GM21381 (cell line): Measurements from ENCODE around the gene MAF.

Source experiments
- ATAC-seq: cut with Tn5 transposase; IDR thresholded peaks from one replicate; pipeline ENCODE4 v1.9.1; 2021; ENCODE audit warnings: mild to moderate bottlenecking, moderate library complexity; ENCODE audit not compliant: unreplicated experiment

MAF gene

GRCh38 chr16:79600638-79601091, at the start of gene MAF:
TSS of gene MAF (minus strand) at chr16:79600737. CDS start at chr16:79599902, 835 bp downstream.
- ATAC-seq = no peak

- no peak for ATAC-seq
These were observed 48.3 kb upstream of the MAF start for GRCh38 chr16:79648826-79649225.

DNA sequence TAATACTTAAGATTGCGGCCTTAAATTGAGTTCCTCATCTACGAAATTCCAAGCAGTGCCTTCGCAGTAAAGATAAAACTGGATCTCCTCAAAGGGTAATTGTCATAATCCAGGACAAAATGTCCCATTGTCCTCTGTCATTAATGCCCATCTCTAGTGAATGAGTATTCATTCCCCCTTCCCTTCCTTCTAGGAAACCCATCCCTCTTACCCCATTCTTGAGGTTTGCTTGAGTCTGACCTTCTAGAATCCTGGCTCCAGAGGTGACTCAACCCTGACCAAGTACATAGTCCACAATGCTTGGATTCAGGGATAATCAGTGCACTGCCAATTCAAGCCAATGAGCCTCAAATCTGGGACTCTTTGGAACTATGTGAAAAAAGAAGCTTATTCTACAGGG, 47.0 kb upstream of the MAF start:
- ATAC-seq = no peak

- ATAC-seq = no peak
These were observed 45.2 kb upstream of the MAF start for GRCh38 chr16:79645701-79646100.

DNA sequence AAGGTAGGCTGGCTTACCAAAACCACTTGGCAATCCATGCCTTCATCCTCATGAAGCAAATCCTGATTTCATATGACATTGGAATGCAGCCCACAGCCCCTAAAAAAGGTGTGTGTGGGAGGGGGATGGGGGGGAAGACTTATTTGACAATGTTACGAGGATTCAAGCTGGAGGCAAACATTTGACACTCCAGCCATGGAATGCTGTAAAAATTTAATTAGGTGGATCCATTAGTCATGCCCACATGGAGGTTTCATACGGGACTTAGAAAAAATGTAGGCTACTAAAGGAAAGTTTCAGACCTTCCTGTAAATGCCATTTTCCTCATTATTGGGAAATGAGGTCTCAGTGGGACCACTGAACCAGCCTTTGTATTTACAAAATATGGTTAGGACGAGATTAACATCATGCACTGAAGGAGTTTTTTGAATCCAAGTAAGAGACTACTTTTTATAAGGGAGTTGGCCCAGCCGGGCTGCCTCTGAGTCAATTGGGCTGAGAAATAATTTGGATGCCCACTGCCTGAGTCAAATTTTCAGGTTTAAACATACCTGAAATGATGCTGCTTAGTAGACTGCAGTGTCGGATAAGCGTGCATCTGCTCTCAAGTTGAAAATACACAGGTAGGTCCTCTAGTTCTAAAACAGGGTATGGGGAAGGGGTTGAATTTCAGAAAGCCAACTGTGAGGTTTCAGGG, 44.6 kb upstream of the MAF start:
- no peak for ATAC-seq

DNA sequence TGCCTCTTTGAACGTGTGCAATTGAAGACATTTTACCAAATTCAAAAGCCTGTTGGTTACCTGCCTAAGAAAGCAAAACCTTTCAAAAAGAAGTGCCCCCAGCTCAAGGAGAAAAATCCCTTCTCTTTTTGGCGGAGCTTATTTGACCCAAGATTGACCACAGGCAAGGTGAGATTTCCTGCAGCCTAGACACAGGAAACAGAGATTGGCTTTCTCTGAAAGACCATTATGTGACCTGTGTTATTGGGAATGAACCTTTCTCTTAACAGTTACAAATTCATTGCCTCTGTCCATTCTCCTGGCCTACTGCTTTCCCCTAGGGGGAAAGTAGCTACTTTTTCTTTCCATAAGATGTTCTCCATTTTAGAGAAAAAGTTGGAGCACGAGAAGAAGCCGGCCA, 42.1 kb upstream of the MAF start:
- ATAC-seq = no peak

DNA sequence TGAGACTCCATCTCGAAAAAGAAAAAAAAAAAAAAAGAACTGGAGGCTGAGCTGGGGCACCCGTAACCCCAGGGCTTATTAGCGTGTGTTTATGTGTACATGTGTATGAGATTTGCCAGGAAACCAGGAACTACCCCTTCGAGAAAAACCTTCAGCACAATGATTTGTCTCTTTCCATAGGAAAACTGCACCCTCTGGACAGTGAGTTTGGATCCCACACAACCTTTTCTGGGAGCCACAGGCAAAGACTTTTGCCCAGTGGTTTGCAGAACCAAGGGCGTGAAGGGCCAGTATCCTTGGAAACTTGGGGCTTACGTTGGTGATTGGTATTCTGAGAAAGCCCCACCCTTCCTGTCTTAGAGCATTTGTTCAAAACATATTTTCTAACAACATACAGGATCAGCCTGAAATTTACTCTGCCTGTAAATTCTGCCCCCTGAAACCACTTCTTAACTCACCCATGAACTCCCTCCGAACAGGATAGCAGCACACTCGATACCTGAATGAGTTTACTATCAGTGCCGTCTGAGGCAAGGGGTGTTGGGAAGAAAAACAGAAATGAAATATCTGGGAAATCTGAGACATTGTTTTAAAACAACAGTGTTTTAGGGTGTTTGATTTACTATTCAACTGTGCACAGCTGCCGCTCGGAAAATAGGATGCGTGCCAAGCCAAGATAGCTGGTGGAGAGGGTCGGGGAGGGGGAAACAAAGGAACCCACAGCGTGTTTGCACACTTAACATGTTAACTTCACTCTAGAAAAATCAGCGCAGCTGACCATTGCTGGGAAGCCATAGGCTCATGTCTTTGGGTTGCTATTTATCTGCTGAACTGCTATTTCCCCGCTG, 40.2 kb upstream of the MAF start:
- no peak for ATAC-seq

DNA sequence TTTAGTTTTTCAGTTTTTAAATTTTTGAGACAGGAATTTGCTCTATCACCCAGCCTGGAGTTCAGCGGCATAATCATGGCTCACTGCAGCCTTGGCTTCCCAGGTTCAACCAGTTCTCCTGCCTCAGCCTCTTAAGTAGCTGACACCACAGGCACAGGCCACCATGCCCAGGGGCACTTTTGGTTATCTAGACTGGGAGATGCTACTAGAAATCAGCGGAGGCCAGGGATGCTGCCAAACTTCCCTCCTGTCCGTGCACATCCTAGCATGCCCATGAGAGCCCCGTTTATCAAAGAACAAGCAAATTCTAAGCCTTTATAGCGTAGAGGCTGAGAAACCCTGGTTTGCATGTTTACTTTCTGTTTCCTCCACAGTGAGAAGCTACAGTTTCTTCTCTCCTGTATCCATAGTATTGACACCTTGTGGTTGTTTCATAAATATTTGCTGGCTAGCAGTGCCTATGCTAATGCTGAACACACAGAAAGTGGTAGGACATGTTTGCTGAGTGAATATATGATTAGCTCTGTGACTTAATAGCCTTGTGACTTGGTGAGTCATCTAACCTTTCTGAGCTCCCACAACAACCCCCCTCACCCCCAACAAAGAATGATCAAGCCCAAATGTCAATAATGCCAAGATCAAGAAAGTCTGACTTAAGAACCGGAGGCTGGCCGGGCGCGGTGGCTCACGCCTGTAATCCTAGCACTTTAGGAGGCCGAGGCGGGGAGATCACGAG, 39.2 kb upstream of the MAF start:
- no peak for ATAC-seq

DNA sequence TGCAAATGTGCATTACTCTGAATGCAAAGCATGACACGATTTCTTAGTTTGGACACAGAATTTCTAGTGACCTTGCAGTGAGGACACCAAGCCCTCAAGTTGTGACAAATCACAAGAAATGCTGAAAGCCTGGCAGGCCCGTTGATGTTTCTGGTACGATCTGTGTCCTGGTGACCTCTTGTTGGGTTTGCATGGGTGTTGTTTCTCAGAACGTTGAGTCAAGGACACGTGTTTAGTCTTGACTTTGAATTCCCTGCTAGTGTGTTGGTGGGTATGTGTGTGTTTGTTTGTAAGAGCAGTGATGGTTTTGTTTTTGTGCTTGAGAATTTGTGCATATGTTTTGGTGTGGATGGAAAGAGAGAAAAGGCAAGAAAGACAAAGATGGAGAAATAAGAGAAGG, 37.8 kb upstream of the MAF start:
- ATAC-seq = no peak

- ATAC-seq = no peak
These were observed 35.0 kb upstream of the MAF start for GRCh38 chr16:79635488-79635887.

GRCh38 chr16:79634298-79634697, 33.8 kb upstream of the MAF start:
- ATAC-seq = no peak

- ATAC-seq = no peak
These were observed 31.8 kb upstream of the MAF start for GRCh38 chr16:79632289-79632688.

GRCh38 chr16:79628988-79629387, 28.5 kb upstream of the MAF start:
- ATAC-seq = no peak

- peak; percentile 94 for ATAC-seq
These were observed 28.0 kb upstream of the MAF start for GRCh38 chr16:79628501-79628975.

GRCh38 chr16:79627092-79627491, 26.6 kb upstream of the MAF start:
- no peak for ATAC-seq

DNA sequence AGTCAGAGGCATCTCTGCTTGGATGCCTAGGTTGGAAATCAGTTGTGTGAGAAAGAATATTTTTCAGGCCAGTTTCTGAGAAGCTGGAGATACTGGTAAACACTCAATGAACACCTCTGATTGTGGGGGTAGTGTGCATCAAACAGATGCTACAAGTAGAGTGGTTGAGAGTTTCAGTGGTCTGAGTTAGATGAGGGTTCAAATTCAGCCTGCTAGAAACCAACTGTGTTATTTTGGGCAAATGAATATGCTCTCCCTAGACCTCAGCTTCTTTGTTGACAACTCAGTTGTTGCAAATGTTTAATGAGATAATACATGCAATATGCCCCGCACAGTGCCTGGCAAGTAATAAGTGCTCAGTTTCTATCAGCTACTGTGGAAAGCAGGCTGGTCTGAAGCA, 25.2 kb upstream of the MAF start:
- ATAC-seq = no peak

DNA sequence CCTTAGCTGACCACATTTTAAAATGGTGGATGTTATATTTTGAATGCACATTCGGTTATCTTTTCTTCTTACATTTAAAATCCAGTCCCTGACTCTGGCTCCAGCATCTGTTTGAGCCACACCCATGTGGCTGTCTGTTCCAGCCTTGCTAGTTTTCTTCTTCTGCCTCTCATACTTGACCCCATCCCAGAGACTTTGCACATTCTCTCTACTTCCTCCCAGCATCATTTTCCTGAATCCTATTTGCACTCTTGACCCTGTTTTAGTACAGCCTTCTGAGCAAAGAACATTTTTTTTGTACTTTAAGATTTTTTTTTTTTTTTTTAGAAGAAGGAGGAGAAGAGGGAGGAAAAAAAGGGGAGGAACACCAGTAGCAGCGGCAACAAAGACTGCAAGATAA, 23.3 kb upstream of the MAF start:
- no peak for ATAC-seq

DNA sequence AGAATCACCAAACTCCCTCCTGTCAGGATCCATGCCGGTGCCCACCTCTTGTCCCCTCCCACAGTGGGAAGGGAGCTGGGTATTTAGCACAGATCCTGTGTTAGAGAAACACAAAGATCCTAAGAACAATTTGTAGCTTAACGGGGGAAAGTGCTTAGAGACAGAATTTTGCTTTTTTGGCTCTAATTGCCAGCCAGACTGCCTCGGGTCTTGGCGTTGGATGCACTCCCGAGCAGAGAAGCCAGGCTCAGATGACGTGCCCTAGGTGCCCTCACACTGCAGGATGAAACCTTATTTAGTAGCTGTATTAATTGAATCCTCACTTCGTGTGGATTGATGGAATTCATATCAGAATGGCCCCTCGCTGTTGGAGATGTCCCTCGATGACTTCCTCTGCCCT, 22.5 kb upstream of the MAF start:
- ATAC-seq = no peak

GRCh38 chr16:79621027-79621426, 20.5 kb upstream of the MAF start:
- no peak for ATAC-seq

DNA sequence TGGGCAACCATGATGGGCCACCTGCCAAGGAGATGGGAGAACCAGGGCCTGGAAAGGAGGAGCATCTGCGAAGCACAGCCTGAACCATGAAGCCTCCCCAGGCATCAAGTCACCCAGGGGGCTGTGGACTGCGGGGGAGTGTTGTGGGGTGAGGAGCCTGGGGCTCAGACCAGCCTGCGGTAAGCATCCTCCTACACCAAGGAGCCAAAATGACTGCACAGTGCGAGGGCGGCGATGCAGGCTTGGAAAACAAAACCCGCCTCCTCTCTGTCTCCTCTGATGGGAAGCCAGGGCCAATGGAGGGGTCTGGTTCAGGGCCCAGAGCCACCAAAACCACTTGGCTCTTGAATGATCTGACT, 18.1 kb upstream of the MAF start:
- no peak for ATAC-seq

GRCh38 chr16:79618041-79618691, 17.6 kb upstream of the MAF start:
- no peak for ATAC-seq
